ENCODE results near the gene TMOD1. TPM values are rescaled to one million over a fixed set of nuclear protein-coding genes. Genes with fewer than 3 reads are reported as not detected.

The TMOD1 gene
- total and polyA plus RNA-seq, 2 of the 8 experiments (the other 6 are each of a cell fraction or from before 2014, with no cell fraction given): 0.17 to 0.88 TPM

DNA sequence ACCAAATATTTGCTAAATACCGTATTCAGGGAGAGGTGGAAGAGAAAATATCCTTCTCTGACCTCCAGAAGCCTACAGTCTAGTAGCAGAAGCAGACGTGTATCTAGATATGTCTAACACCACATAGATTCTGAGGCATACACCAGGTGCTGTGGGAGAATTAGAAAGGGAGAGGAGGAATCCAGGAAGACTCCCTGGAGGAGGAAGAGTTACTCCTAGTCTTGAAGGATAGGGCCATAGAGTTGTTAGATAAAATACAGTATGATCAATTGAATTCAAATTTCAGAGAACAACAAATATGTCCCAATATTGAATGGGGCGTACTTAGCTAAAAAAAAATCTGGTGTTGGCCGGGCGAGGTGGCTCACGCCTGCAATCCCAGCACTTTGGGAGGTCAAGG, 58.7 kb downstream of the TMOD1 start:
- Histone ChIP-seq H2BK20ac (ENCODE audit: low read length) (no peak overlapping the region), H2BK12ac (ENCODE audit: low read depth, low read length) (no peak overlapping the region), H3K4me2 (ENCODE audit: insufficient read depth in 1 of 2, low read depth in 2 of 2, low read length in 2 of 2) (no peak overlapping the region), H3K56ac (replicated peaks; ENCODE audit: insufficient read length, low read depth, low read length) (no peak overlapping the region), H3K27me3 (replicated peaks in 1 of 4; ENCODE audit: control insufficient read depth in 3 of 4, extremely low read depth in 1 of 4, insufficient read depth in 3 of 4, low read length in 3 of 4) (no peaks in the 10 kb centered on the region; a peak in 1 of 7 replicates), H2BK15ac (ENCODE audit: low read length) (no peak overlapping the region), H4K5ac (ENCODE audit: insufficient read length, low read depth, low read length) (no peak overlapping the region), H3K79me1 (ENCODE audit: low read depth, low read length) (no peaks in the 10 kb centered on the region), H4K91ac (replicated peaks; ENCODE audit: insufficient read length, low read length) (no peak overlapping the region), H3K4me3 (ENCODE audit: extremely low read depth in 1 of 4, insufficient read depth in 2 of 4, low read depth in 3 of 4, low read length in 4 of 4) (no peak overlapping the region), H3K9ac (replicated peaks in 1 of 4; ENCODE audit: extremely low read depth in 1 of 4, low read depth in 3 of 4, low read length in 3 of 4) (no peak overlapping the region), H3K4me1 (replicated peaks in 1 of 4; ENCODE audit: control insufficient read depth in 3 of 4, insufficient read depth in 4 of 4, low read length in 3 of 4) (peaks cover 2 to 6% (median 5%) of the 10 kb centered on the region in 4 experiments; a peak in 6 of 7 replicates), H3K23me2 (ENCODE audit: low read depth, low read length) (no peaks in the 10 kb centered on the region), H4K20me1 (replicated peaks in 1 of 2; ENCODE audit: control insufficient read depth in 1 of 2, insufficient read depth in 2 of 2, low read length in 2 of 2) (no peaks in the 10 kb centered on the region), H2BK120ac (replicated peaks; ENCODE audit: low read depth, low read length) (no peak overlapping the region), H2AFZ (ENCODE audit: low read length) (no peak overlapping the region), H3K14ac (ENCODE audit: insufficient read length) (no peak overlapping the region), H3K4ac (replicated peaks; ENCODE audit: insufficient read length, low read depth, low read length) (no peak overlapping the region), H3K27ac (ENCODE audit: low read depth, low read length) (no peak overlapping the region), H3K79me2 (ENCODE audit: control insufficient read depth in 1 of 2, insufficient read depth in 2 of 2, low read length in 2 of 2) (no peaks in the 10 kb centered on the region), H4K8ac (ENCODE audit: extremely low read depth, insufficient read depth, low read length) (no peak overlapping the region), H3K36me3 (ENCODE audit: control insufficient read depth in 2 of 4, insufficient read depth in 4 of 4, low read length in 3 of 4) (no peaks in the 10 kb centered on the region), H3K9me3 (ENCODE audit: insufficient read depth in 2 of 2, low read depth in 1 of 2, low read length in 1 of 2) (no peaks in the 10 kb centered on the region), H2AK5ac (ENCODE audit: low read depth, low read length) (no peak overlapping the region), H3K23ac (ENCODE audit: insufficient read length) (no peak overlapping the region), H3K18ac (ENCODE audit: extremely low read depth, low read length) (no peak overlapping the region), H2BK5ac (ENCODE audit: low read depth, low read length) (no peak overlapping the region)
- ChIA-PET POLR2A (ENCODE audit: partially characterized antibody) (no interaction called here), CTCF (ENCODE audit: partially characterized antibody) (interaction anchor here (2.5 kb wide), 1 partner anchor 90 kb away, joined by 12 read pairs; no protein-coding TSS in a partner anchor)
- 97% methylated on average over 6 of the region's 6 CpGs; no CpG with 5 or more reads in 1 of the 2 experiments for whole genome bisulfite sequencing, 2 experiments (ENCODE audit: extremely low coverage in 1 of 2, insufficient coverage in 1 of 2, insufficient read length in 1 of 2, insufficient replicate concordance in 2 of 2, low coverage in 1 of 2, low lambda C conversion rate in 2 of 2, missing lambda C conversion rate in 1 of 2)
- FAIRE-seq (no peak), DNase-seq (ENCODE audit: low read depth in 1 of 2, low spot score in 2 of 2) (no peak)
- TF ChIP-seq YY1 (IDR thresholded peaks at IDR 0.05; ENCODE audit: low read depth, low read length): no peak
- TF ChIP-seq HDAC2 (IDR thresholded peaks at IDR 0.05; ENCODE audit: borderline replicate concordance in 1 of 2, low read depth in 2 of 2, low read length in 2 of 2): no peak
- no peak for TF ChIP-seq BCL11A (IDR thresholded peaks at IDR 0.05; ENCODE audit: low read depth in 2 of 2, low read length in 2 of 2)
- TF ChIP-seq SP1 (IDR thresholded peaks at IDR 0.05; ENCODE audit: low read depth, low read length): no peak
- TF ChIP-seq, protein P1, sequence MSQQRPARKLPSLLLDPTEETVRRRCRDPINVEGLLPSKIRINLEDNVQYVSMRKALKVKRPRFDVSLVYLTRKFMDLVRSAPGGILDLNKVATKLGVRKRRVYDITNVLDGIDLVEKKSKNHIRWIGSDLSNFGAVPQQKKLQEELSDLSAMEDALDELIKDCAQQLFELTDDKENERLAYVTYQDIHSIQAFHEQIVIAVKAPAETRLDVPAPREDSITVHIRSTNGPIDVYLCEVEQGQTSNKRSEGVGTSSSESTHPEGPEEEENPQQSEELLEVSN (IDR thresholded peaks at IDR 0.05): no peak
- no peak for TF ChIP-seq CEBPB (IDR thresholded peaks at IDR 0.05; ENCODE audit: low read depth, low read length)
- no peak for TF ChIP-seq ASH2L (IDR thresholded peaks at IDR 0.05; ENCODE audit: low read length)
- TF ChIP-seq EP300 (IDR thresholded peaks at IDR 0.05; ENCODE audit: borderline replicate concordance in 1 of 2, low read depth in 2 of 2, low read length in 2 of 2): no peak
- TF ChIP-seq TEAD4 (IDR thresholded peaks at IDR 0.05; ENCODE audit: low read depth, low read length): no peak
- TF ChIP-seq EZH2 (IDR thresholded peaks at IDR 0.05; ENCODE audit: low read depth, low read length, severe bottlenecking): no peak
- TF ChIP-seq POLR2AphosphoS5 (IDR thresholded peaks at IDR 0.05; ENCODE audit: low read depth, low read length): no peak
- no peak for TF ChIP-seq CTBP2 (IDR thresholded peaks at IDR 0.05; ENCODE audit: borderline replicate concordance, insufficient read depth, insufficient read length, low read length)
- no peak for TF ChIP-seq SP4 (IDR thresholded peaks at IDR 0.05; ENCODE audit: low read length)
- TF ChIP-seq BRCA1 (IDR thresholded peaks at IDR 0.05; ENCODE audit: low read depth, low read length): no peak

Data from H1 (cell line).